Fibroblast of lung (primary cell): Measurements from ENCODE around the gene AMPD1. TPM values are rescaled to one million over a fixed set of nuclear protein-coding genes. Genes with fewer than 3 reads are reported as not detected.

ENCODE experiments used
- DNase-seq, 2 donors: peaks; one replicate each; pipeline versions ENCODE4 v3.0.0 to v3.0.0-alpha.2; 2010; ENCODE audit warnings: low read depth in 2 of 2
- H2AFZ ChIP-seq: 2 replicates; pipeline ENCODE4 v1.5.1; 2012; ENCODE audit warnings: low read length, control low read depth, inconsistent platforms
- H3K27ac ChIP-seq: 2 replicates; pipeline ENCODE4 v1.5.1; 2011; ENCODE audit warnings: low read length, control low read depth; ENCODE audit not compliant: insufficient read depth
- H3K27me3 ChIP-seq: 2 replicates; pipeline ENCODE4 v1.5.1; 2011; ENCODE audit warnings: mild to moderate bottlenecking, low read length; ENCODE audit not compliant: control insufficient read depth, insufficient read depth
- H3K36me3 ChIP-seq: 2 replicates; pipeline ENCODE4 v1.5.1; 2011; ENCODE audit warnings: low read length; ENCODE audit not compliant: control insufficient read depth, insufficient read depth
- H3K4me1 ChIP-seq: 2 replicates; pipeline ENCODE4 v1.5.1; 2011; ENCODE audit warnings: low read length; ENCODE audit not compliant: control insufficient read depth, insufficient read depth; ENCODE audit errors: extremely low read depth
- H3K4me2 ChIP-seq: 2 replicates; pipeline ENCODE4 v1.5.1; 2011; ENCODE audit warnings: low read length, control low read depth; ENCODE audit not compliant: insufficient read depth; ENCODE audit errors: extremely low read depth
- H3K4me3 ChIP-seq, 4 experiments: fragments of 200-600 bp in 1 of 4; sonication (generic) in 1 of 4; replicated peaks in 1 of 4; 2 replicates each; pipeline ENCODE4 v1.5.1; 2011 to 2016; ENCODE audit warnings: low read length in 4 of 4, low read depth in 3 of 4, mild to moderate bottlenecking in 3 of 4, control low read depth in 2 of 4, inconsistent platforms in 1 of 4, mixed read lengths in 1 of 4; ENCODE audit not compliant: insufficient read depth in 1 of 4; ENCODE audit errors: control extremely low read depth in 1 of 4
- H3K79me2 ChIP-seq: 2 replicates; pipeline ENCODE4 v1.5.1; 2012; ENCODE audit warnings: mild to moderate bottlenecking, low read length, inconsistent platforms; ENCODE audit not compliant: control insufficient read depth, insufficient read depth
- H3K9ac ChIP-seq: 2 replicates; pipeline ENCODE4 v1.5.1; 2011; ENCODE audit warnings: mild to moderate bottlenecking, low read length, control low read depth; ENCODE audit not compliant: insufficient read depth
- H3K9me3 ChIP-seq: 2 replicates; pipeline ENCODE4 v1.5.1; 2012; ENCODE audit warnings: low read depth, low read length; ENCODE audit not compliant: control insufficient read depth, insufficient read depth
- H4K20me1 ChIP-seq: 2 replicates; pipeline ENCODE4 v1.5.1; 2011; ENCODE audit warnings: low read length; ENCODE audit not compliant: control insufficient read depth, insufficient read depth; ENCODE audit errors: extremely low read depth
- EZH2 ChIP-seq: IDR thresholded peaks from 2 replicates; pipeline ENCODE4 v1.5.1; 2012; ENCODE audit warnings: low read length, control low read depth, mild to moderate bottlenecking; ENCODE audit errors: missing control alignments
- polyA plus RNA-seq, 2 donors: library from polyadenylated mRNA; depleted of rRNA in 1 of 2; stranded (reverse) in 1 of 2; unstranded in 1 of 2; fragments of >200 nt; gene quantifications; 2 replicates each; pipeline ENCODE4 v1.2.1, GENCODE V29; 2011 to 2012; ENCODE audit warnings: missing spikeins in 1 of 2
- total RNA-seq: library from RNA; depleted of rRNA; stranded (reverse); fragments of >200 nt; gene quantifications from 2 replicates; pipeline ENCODE4 v1.2.1, GENCODE V29; 2014
- TF ChIP-seq, protein P1 (sequence below), 2 donors: IDR thresholded peaks in 1 of 2; conservative IDR thresholded peaks in 1 of 2; 1 replicate in 1 of 2; 2 replicates in 1 of 2; pipeline ENCODE4 v1.5.1; 2011 to 2012; ENCODE audit warnings: low read length in 2 of 2, control low read depth in 1 of 2, inconsistent platforms in 1 of 2, low read depth in 1 of 2, mild to moderate bottlenecking in 1 of 2

The AMPD1 gene
- total and polyA plus RNA-seq, 2 donors (not counting 1 experiment from before 2014, with no cell fraction given), result not detected

DNA sequence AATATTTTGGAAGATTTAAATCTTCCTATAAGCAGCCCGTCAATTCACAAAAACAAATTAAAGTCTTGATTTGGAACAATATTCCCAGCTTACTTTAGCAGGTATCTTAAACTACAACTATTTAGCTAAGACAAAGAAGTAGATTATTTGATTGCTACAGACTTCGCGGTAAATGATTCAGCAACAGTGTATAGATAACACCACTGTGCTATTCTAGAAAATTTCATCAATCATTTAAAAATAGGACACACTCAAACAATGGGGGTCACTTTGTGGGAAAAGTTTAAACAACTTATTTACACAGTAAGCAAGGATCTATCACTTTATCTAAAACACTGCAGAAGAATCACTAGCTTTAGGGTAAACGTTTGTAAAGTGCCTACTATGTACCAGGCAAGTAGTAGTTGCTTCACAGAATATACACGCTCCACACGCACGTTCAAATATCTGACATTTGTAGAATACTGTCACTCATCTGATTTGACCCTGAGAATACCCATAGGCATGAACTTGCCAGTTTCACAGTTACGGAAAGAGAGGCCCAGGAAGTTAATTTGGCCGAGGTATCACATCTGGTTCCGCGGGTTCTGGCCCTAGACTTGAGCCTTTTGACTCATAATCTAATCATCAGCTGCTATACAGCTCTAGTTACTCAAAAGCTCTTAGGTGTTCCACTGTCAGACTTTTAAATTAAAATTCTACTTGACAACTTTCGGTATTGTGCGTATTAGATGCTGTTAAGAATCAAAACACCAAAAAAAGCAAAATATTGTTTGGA, 26.4 kb downstream of the AMPD1 start:
- no peaks in the 10 kb centered on the region for H3K27me3 ChIP-seq
- H3K4me1 ChIP-seq, result peaks cover 3% of the 10 kb centered on the region
- H3K27ac ChIP-seq, result peak overlapping the region; percentile 94
- H3K36me3 ChIP-seq, result no peaks in the 10 kb centered on the region
- peak overlapping the region; percentile 92 for H3K4me2 ChIP-seq
- H2AFZ ChIP-seq, result peak overlapping the region; percentile 96
- H3K4me3 ChIP-seq, result peak overlapping the region; percentile 80 to 97 (median 82)
- H3K9me3 ChIP-seq, result no peaks in the 10 kb centered on the region
- no peak for TF ChIP-seq EZH2
- TF ChIP-seq, protein P1, sequence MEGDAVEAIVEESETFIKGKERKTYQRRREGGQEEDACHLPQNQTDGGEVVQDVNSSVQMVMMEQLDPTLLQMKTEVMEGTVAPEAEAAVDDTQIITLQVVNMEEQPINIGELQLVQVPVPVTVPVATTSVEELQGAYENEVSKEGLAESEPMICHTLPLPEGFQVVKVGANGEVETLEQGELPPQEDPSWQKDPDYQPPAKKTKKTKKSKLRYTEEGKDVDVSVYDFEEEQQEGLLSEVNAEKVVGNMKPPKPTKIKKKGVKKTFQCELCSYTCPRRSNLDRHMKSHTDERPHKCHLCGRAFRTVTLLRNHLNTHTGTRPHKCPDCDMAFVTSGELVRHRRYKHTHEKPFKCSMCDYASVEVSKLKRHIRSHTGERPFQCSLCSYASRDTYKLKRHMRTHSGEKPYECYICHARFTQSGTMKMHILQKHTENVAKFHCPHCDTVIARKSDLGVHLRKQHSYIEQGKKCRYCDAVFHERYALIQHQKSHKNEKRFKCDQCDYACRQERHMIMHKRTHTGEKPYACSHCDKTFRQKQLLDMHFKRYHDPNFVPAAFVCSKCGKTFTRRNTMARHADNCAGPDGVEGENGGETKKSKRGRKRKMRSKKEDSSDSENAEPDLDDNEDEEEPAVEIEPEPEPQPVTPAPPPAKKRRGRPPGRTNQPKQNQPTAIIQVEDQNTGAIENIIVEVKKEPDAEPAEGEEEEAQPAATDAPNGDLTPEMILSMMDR (conservative IDR thresholded peaks at IDR 0.05 in 1 of 2, IDR thresholded peaks at IDR 0.05 in 1 of 2; ENCODE audit: low read depth in 1 of 2, low read length in 2 of 2), result no peak
- H3K9ac ChIP-seq, result peak overlapping the region; percentile 82
- peak; percentile 15 to 53 for DNase-seq
- H3K79me2 ChIP-seq, result no peaks in the 10 kb centered on the region
- no peaks in the 10 kb centered on the region for H4K20me1 ChIP-seq

DNA sequence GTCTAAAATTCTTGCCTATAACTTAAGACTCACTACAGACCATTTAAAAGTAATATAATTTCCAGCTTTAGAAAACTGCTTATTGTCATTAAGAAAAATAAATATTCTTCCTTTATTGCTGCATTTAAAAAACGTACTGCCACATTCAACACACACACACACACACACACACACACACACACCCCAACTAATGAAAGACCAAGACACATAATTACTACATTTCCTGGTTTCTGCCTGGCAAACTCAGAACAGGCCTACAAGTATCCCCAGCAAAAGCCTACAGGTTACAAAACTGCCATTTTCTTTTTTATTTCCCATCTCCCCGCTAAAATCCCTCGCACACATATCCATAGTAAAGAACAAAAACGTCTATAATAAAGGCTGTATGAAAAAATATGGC, 27.0 kb downstream of the AMPD1 start:
- DNase-seq, result no peak

DNA sequence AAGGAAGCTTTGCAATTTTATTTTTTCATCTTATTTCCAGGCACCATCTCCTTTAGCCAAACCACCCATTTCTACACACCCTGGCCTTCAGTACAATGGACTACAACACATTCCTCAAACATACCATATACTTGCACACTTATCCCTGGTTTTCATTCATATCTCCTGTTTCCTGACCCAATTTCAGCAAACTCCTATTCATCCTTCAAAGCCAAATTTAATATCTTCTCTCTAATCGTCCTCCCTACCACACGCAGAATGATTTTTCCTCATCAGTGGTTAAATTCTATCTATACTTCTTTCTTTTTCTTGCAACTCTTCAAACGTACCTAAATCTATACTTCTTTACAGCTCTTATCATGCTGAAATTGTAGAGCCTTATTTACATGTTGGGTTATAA, 28.4 kb downstream of the AMPD1 start:
- no peak overlapping the region for H3K27ac ChIP-seq
- peaks cover 3% of the 10 kb centered on the region for H3K4me1 ChIP-seq
- H2AFZ ChIP-seq, result no peak overlapping the region
- no peak for DNase-seq
- H3K4me3 ChIP-seq, result no peak overlapping the region
- no peaks in the 10 kb centered on the region for H3K36me3 ChIP-seq
- H3K9ac ChIP-seq, result no peak overlapping the region
- H3K9me3 ChIP-seq, result no peaks in the 10 kb centered on the region
- H3K4me2 ChIP-seq, result no peak overlapping the region
- no peaks in the 10 kb centered on the region for H4K20me1 ChIP-seq
- no peaks in the 10 kb centered on the region for H3K79me2 ChIP-seq
- TF ChIP-seq EZH2, result no peak
- no peaks in the 10 kb centered on the region for H3K27me3 ChIP-seq

More for the DNA sequence above, 27.0 kb downstream of the AMPD1 start:
- no peaks in the 10 kb centered on the region for H3K27me3 ChIP-seq
- no peak overlapping the region for H3K4me3 ChIP-seq
- TF ChIP-seq, protein P1 (conservative IDR thresholded peaks at IDR 0.05 in 1 of 2, IDR thresholded peaks at IDR 0.05 in 1 of 2; ENCODE audit: low read depth in 1 of 2, low read length in 2 of 2), result no peak
- TF ChIP-seq EZH2, result no peak
- H3K9ac ChIP-seq, result no peak overlapping the region
- H3K79me2 ChIP-seq, result no peaks in the 10 kb centered on the region
- no peak overlapping the region for H2AFZ ChIP-seq
- H4K20me1 ChIP-seq, result no peaks in the 10 kb centered on the region
- no peak overlapping the region for H3K4me2 ChIP-seq
- H3K4me1 ChIP-seq, result peaks cover 3% of the 10 kb centered on the region
- H3K36me3 ChIP-seq, result no peaks in the 10 kb centered on the region
- no peaks in the 10 kb centered on the region for H3K9me3 ChIP-seq
- no peak overlapping the region for H3K27ac ChIP-seq
